HepG2 (cell line): ENCODE results near the gene PCGF3. TPM values are rescaled to one million over a fixed set of nuclear protein-coding genes. Genes with fewer than 3 reads are reported as not detected.
A peak's percentile ranks its signal among the peaks of the same experiment; 100 is the strongest.

Experiments used
- BATF2 ChIP-seq: sonication (generic); formaldehyde crosslinking; IDR thresholded peaks from 2 replicates; pipeline ENCODE4 v1.8.0; 2022; ENCODE audit warnings: mild to moderate bottlenecking, missing genetic modification reagents, moderate library complexity
- CBX2 ChIP-seq, 2 experiments: fragments of 200-600 bp in 1 of 2; sonication (generic); formaldehyde crosslinking in 1 of 2; IDR thresholded peaks; 2 replicates each; pipeline versions ENCODE4 v1.7.0 to v1.8.1; 2018 to 2022; ENCODE audit warnings: low read depth in 2 of 2, low read length in 1 of 2, mild to moderate bottlenecking in 1 of 2, missing genetic modification reagents in 1 of 2
- E2F2 ChIP-seq: sonication (generic); formaldehyde crosslinking; IDR thresholded peaks from 2 replicates; pipeline ENCODE4 v1.4.0; 2020; ENCODE audit warnings: missing genetic modification reagents, borderline replicate concordance
- ELF1 ChIP-seq: sonication (generic); formaldehyde crosslinking; IDR thresholded peaks from 2 replicates; pipeline ENCODE4 v1.4.0; 2020; ENCODE audit warnings: missing genetic modification reagents
- FUBP1 ChIP-seq: sonication (generic); formaldehyde crosslinking; IDR thresholded peaks from 2 replicates; pipeline ENCODE4 v1.5.1; 2020; ENCODE audit warnings: missing genetic modification reagents, mild to moderate bottlenecking, borderline replicate concordance
- IRF9 ChIP-seq: sonication (generic); formaldehyde crosslinking; IDR thresholded peaks from 2 replicates; pipeline ENCODE4 v1.8.0; 2022; ENCODE audit warnings: missing genetic modification reagents, mild to moderate bottlenecking, borderline replicate concordance
- KLF11 ChIP-seq: IDR thresholded peaks from 2 replicates; pipeline ENCODE4 v1.6.1; 2016; ENCODE audit warnings: missing compliant biosample characterization
- NBN ChIP-seq: fragments of 450-650 bp; conservative IDR thresholded peaks from 2 replicates; pipeline ENCODE4 v1.6.1; 2017
- PITX1 ChIP-seq: sonication (generic); formaldehyde crosslinking; IDR thresholded peaks from 2 replicates; pipeline ENCODE4 v1.5.1; 2020; ENCODE audit warnings: mild to moderate bottlenecking, missing genetic modification reagents
- SRF ChIP-seq: IDR thresholded peaks from 2 replicates; pipeline ENCODE4 v1.6.1; 2011; ENCODE audit warnings: mild to moderate bottlenecking, low read depth, low read length, moderate library complexity
- TEF ChIP-seq: sonication (generic); formaldehyde crosslinking; IDR thresholded peaks from 2 replicates; pipeline ENCODE4 v1.5.0; 2020; ENCODE audit warnings: missing genetic modification reagents
- THAP7 ChIP-seq: sonication (generic); formaldehyde crosslinking; IDR thresholded peaks from 2 replicates; pipeline ENCODE4 v1.8.1; 2023; ENCODE audit warnings: mild to moderate bottlenecking, missing genetic modification reagents
- ZBTB33 ChIP-seq: sonication (generic); formaldehyde crosslinking; IDR thresholded peaks from 2 replicates; pipeline ENCODE4 v1.4.0; 2020; ENCODE audit warnings: missing genetic modification reagents
- ZBTB34 ChIP-seq: sonication (generic); formaldehyde crosslinking; IDR thresholded peaks from 2 replicates; pipeline ENCODE4 v1.8.0; 2022; ENCODE audit warnings: mild to moderate bottlenecking, missing genetic modification reagents
- ZEB1 ChIP-seq: IDR thresholded peaks from 2 replicates; pipeline ENCODE4 v1.6.1; 2012; ENCODE audit warnings: mild to moderate bottlenecking, low read depth, inconsistent platforms; ENCODE audit not compliant: insufficient replicate concordance
- ZNF160 ChIP-seq: sonication (generic); formaldehyde crosslinking; IDR thresholded peaks from 2 replicates; pipeline ENCODE4 v1.8.0; 2022; ENCODE audit warnings: mild to moderate bottlenecking, inconsistent platforms, missing genetic modification reagents
- ZNF891 ChIP-seq: sonication (generic); formaldehyde crosslinking; IDR thresholded peaks from 2 replicates; pipeline ENCODE4 v1.5.0; 2020; ENCODE audit warnings: mild to moderate bottlenecking, missing genetic modification reagents
- polyA plus RNA-seq, 8 experiments: library from polyadenylated mRNA; depleted of rRNA in 3 of 8; stranded (reverse) in 7 of 8; unstranded in 1 of 8; fragments of >200 nt; fragmentation: Illumina TruSeq in 4 of 8; extraction: Trizol in 4 of 8; gene quantifications; 2 replicates each; pipeline versions ENCODE4 v1.2.1 to v1.2.3, GENCODE V29; 2011 to 2016; ENCODE audit warnings: low read depth in 4 of 8, missing spikeins in 1 of 8, mixed read lengths in 1 of 8; ENCODE audit not compliant: insufficient read depth in 1 of 8
- total RNA-seq, 5 experiments: library from RNA; depleted of rRNA; stranded (reverse); fragments of >200 nt; fragmentation: Illumina TruSeq; extraction: Trizol; gene quantifications; 2 replicates each; pipeline ENCODE4 v1.2.3, GENCODE V29; 2016; ENCODE audit warnings: low read depth in 1 of 5

The PCGF3 gene
- total and polyA plus RNA-seq, 2 of the 13 experiments (the other 11 are each of a cell fraction or from before 2014, with no cell fraction given) = 28.6 to 66.2 TPM

- TF ChIP-seq PITX1 (CRISPR knock-in tag) = 0 out of 2 replicates have a peak, but pooled peaks have one; percentile 20
- no peak for TF ChIP-seq BATF2 (CRISPR knock-in tag)
- peak; percentile 82; the same call in 1 of the 2 replicates for TF ChIP-seq ZNF160 (CRISPR knock-in tag)
- peak; percentile 15; the same call in 1 of the 2 replicates for TF ChIP-seq ZNF891 (CRISPR knock-in tag)
- no peak; the same call in 1 of the 2 replicates for TF ChIP-seq IRF9
- no peak for TF ChIP-seq FUBP1
- no peak for TF ChIP-seq SRF
- TF ChIP-seq E2F2 (CRISPR knock-in tag) = no peak
- peak; percentile 52 for TF ChIP-seq ELF1
- TF ChIP-seq TEF (CRISPR knock-in tag) = no peak
- 0 out of 2 replicates have a peak, but pooled peaks have one; percentile 28 for TF ChIP-seq THAP7 (CRISPR knock-in tag)
- no peak for TF ChIP-seq NBN
- TF ChIP-seq CBX2 (IDR thresholded peaks at IDR 0.05; ENCODE audit: low read depth, low read length) = no peak
- TF ChIP-seq CBX2 (CRISPR knock-in tag; IDR thresholded peaks at IDR 0.05; ENCODE audit: low read depth) = no peak
- TF ChIP-seq ZEB1 = no peak
- no peak for TF ChIP-seq ZBTB34 (CRISPR knock-in tag)
- TF ChIP-seq ZBTB33 (CRISPR knock-in tag) = no peak
- no peak for TF ChIP-seq KLF11
Observed at GRCh38 chr4:687048-687970, 18.3 kb upstream of the PCGF3 start (continued).
